GM12892 (cell line): ENCODE data around the gene ZNF638.

Source experiments
- POLR2A ChIP-seq: IDR thresholded peaks from 2 replicates; pipeline ENCODE4 v1.6.1; 2011; ENCODE audit warnings: low read depth, low read length, control low read depth
- POLR2AphosphoS5 ChIP-seq: IDR thresholded peaks from 2 replicates; pipeline ENCODE4 v1.6.1; 2011; ENCODE audit warnings: low read depth, low read length, control low read depth
- TAF1 ChIP-seq: IDR thresholded peaks from 2 replicates; pipeline ENCODE4 v1.6.1; 2011; ENCODE audit warnings: low read depth, mild to moderate bottlenecking, control low read depth, low read length, borderline replicate concordance

GRCh38 chr2:71419145-71419544 lies 87.6 kb downstream of the ZNF638 start:
- TF ChIP-seq TAF1 (no peak), POLR2AphosphoS5 (no peak), POLR2A (no peak)
